Loucy (cell line): ENCODE results near the gene MMP24.

Experiments
- EZH2phosphoT487 ChIP-seq: fragments of 200-600 bp; IDR thresholded peaks from 2 replicates; pipeline ENCODE4 v1.6.1; 2018; ENCODE audit warnings: antibody characterized with exemption, mild to moderate bottlenecking, moderate library complexity, borderline replicate concordance
- TF ChIP-seq, protein P1 (sequence below): fragments of 200-600 bp; sonication (generic); conservative IDR thresholded peaks from 2 replicates; pipeline ENCODE4 v1.5.1; 2014; ENCODE audit warnings: mild to moderate bottlenecking, antibody characterized with exemption, low read length

DNA sequence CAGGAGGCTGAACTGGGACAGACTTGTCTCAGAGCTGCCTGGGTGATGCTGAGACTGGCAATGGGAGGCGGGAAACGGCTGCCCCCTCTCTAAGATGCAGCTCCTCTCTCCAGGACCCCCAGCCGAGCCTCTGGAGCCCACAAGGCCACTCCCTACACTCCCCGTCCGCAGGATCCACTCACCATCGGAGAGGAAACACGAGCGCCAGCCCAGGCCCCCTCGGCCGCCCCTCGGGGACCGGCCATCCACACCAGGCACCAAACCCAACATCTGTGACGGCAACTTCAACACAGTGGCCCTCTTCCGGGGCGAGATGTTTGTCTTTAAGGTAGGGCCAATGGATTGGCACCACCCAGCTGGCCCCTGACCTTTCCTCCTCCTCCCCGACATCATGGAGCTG, 40.6 kb downstream of the MMP24 start:
- TF ChIP-seq, protein P1, sequence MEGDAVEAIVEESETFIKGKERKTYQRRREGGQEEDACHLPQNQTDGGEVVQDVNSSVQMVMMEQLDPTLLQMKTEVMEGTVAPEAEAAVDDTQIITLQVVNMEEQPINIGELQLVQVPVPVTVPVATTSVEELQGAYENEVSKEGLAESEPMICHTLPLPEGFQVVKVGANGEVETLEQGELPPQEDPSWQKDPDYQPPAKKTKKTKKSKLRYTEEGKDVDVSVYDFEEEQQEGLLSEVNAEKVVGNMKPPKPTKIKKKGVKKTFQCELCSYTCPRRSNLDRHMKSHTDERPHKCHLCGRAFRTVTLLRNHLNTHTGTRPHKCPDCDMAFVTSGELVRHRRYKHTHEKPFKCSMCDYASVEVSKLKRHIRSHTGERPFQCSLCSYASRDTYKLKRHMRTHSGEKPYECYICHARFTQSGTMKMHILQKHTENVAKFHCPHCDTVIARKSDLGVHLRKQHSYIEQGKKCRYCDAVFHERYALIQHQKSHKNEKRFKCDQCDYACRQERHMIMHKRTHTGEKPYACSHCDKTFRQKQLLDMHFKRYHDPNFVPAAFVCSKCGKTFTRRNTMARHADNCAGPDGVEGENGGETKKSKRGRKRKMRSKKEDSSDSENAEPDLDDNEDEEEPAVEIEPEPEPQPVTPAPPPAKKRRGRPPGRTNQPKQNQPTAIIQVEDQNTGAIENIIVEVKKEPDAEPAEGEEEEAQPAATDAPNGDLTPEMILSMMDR: no peak
- TF ChIP-seq EZH2phosphoT487: no peak
